Activated CD4-positive, alpha-beta T cell treated with anti-CD3 and anti-CD28 coated beads, Interleukin-2, amount 50 U/mL, for 4 hours (primary cell): ENCODE measurements around the gene CRELD1.
"Not testable (repeated sequence)": the region's sequence is repeated elsewhere in the genome, so short reads cannot be mapped to it uniquely, and the experiment has no call there.

Experiments
- DNase-seq, 2 experiments: peaks; one replicate each; pipeline ENCODE4 v3.0.0-alpha.2; 2020

The CRELD1 gene

GRCh38 chr3:9935966-9936510 lies 2.4 kb downstream of the CRELD1 start:
- DNase-seq, result no peak

- no peak for DNase-seq
Observed at GRCh38 chr3:9937486-9938238, 4.0 kb downstream of the CRELD1 start.

DNA sequence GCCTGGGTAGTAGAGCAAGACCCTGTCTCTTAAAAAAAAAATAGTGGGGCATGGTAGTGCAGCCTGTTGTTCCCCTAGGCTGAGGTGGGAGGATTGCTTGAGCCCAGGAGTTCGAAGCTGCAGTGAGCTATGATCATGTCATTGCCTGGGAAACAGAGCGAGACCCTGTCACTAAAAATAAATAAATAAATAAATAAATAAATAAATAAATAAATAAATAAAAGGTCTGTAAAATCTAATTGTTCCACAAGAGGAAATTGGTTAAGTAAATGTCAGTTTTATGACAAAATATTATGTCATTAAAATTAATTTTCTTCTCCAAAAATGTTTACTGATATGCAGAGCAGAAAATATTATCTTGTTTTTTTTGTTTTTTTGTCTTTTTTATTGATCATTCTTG lies 5.3 kb downstream of the CRELD1 start:
- no peak for DNase-seq

DNA sequence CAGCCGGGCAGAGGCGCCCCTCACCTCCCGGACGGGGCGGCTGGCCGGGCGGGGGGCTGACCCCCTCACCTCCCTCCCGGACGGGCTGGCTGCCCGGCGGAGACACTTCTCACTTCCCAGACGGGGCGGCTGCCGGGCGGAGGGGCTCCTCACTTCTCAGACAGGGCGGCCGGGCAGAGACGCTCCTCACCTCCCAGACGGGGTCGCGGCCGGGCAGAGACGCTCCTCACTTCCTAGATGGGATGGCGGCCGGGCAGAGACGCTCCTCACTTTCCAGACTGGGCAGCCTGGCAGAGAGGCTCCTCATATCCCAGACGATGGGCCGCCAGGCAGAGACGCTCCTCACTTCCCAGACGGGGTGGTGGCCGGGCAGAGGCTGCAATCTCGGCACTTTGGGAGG lies 6.3 kb downstream of the CRELD1 start:
- not testable (repeated sequence) for DNase-seq

GRCh38 chr3:9940746-9941145 lies 7.1 kb downstream of the CRELD1 start:
- no peak for DNase-seq

- no peak for DNase-seq
Observed at GRCh38 chr3:9942164-9942563, 8.5 kb downstream of the CRELD1 start.

DNA sequence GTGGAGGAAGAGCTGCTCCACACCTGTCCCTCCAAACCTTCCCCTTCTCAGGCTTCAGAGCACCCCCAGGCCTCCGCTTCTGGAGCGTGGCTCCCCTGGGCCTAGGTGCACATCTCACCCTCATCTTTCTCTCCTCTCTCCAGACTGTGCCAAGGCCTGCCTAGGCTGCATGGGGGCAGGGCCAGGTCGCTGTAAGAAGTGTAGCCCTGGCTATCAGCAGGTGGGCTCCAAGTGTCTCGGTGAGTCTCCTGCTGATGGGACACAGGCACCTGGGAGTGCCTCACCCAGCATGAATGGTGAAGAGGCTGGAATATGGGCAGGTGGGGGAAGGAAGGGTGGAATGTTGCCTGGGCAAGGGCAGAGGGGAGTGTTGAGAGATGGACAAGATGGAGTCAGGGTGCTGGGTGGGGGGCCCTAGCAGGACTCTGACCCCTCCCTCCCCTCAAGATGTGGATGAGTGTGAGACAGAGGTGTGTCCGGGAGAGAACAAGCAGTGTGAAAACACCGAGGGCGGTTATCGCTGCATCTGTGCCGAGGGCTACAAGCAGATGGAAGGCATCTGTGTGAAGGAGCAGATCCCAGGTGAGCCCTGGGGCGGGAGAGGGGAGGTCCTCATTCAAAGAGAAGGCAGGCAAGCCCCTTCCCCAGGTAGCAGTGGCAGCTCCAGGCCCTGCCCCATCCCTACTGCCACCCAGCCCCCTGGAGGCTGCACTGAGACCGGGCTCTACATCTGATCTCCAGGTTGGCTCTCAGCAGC lies 9.5 kb downstream of the CRELD1 start:
- DNase-seq, result no peak

GRCh38 chr3:9944271-9944670 lies 10.6 kb downstream of the CRELD1 start:
- DNase-seq, result no peak

DNA sequence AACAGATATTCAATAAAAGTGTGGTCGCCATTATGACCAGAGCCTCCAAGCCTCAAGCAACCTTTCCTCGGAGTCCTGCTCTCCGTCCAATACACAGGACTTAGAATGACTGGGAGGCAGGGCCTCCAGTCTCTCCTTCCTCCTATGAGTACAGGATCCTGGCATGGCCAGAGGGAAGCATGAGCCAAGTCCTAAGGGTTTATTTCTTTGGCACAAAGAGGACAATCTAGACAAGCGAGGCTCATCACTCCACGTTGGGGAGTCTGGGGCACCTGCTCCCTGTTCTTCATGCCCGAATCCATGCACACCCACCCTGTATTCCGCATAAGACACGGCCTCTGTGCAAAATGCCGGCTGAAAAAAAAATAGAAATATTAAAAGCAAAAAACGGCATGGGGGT lies 11.7 kb downstream of the CRELD1 start:
- no peak for DNase-seq

DNA sequence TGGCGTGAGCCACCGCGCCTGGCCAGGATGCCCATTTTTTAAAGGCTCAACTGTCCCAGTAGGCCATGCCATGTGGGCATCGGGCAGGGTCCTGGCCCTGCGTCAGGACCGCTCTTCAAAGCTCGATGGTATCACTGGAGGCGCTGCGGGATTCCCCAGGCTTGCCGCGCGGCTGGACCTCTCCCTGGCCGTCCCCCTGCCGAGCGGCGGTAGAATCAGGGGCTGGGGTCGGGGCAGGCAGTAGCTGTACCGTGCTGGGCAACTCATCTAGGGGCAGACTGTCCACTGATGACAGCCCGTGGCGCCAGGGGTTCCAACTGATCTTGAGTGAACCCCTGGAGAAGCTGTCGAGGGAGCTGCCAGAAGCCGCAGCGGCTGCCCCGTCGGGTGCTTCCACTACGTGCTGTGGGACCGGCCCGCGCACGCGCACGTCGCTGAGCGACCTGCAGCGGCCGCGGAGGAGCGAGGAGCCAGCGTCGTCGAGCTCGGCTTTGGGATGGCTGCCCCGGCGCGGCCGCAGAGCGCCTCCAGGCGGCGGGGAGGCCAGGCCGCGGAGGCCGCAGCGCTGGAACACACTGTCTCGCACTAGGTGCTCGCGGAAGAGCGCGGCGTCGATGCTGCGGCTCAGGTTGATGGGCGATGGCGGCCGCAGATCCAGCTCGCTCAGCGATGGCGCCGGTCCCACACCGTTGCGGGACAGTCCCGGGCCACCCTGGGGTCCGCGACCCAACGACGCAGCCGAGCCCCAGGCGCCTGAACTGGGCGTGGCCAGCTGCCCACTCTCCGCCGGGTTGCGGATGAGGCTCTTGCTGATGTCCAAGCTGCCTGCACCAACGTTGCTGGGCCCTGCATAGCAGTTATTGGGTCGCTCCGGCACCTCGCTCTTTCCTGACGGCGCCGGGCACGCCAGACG lies 12.7 kb downstream of the CRELD1 start:
- DNase-seq, result peak; percentile 75 to 81

DNA sequence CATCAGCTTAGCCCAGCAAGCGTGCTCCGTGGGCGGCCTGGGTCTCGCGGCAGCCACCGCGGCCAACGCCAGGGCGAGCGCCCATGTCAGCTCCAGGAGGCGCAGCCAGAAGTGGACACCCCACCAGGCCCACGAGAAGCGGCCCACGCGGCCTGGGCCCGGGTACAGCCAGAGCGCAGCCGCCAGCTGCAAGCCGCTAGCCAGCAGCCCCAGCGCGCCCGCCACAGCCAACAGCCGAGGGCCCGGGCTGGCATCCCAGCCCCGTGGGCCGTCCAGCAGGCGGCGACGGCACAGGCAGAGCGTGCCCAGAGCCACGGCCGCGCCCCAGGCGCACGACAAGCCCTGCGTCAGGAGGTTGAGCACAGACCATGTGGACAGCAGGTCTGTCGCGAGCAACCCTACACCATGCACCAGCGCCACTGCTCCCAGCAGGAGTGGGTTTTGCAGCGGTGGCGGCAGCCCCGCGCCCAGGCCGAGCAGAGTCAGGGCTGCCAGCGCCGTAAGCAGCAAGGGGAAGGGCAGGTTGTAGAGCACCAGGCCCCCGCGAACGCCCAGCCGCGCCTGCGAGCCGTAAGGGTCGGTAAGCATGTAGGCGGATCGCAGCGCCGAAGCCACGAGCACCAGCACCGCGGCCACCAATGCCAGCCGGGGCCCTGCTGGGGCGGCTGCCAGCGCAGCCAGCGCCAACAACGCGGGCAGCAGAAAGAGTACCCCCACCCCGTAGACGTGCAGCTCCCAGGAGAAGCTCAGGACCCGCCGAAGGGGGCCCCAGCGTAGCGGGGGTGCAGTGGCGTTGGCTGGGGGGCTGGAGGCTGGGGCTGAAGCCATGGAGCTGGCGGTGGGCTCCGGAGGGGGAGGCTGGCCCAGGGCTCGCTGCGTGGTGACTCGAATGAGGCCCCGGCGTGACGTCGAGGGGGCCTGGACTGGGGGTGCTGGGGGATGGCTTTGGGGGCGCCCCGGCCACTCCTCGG lies 13.7 kb downstream of the CRELD1 start:
- no peak for DNase-seq

DNA sequence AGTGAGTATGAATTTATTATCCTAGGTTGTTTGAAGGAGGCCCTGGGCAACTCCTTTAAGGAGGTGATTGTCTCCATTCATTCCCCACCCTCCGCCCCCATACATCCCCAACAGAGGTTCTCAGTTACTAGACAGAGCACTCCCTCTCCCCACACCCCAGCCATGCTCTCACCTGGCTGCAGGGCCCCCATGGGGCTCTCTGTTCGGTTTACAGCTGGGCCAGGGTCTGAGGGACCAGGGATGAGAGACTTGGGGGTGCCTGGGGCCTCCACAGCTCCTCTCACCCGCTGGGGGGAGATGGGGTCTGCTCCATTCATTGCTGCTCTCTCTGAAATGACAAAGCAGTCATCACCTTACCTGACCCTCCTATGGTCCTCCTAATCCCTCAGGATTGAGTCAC lies 15.0 kb downstream of the CRELD1 start:
- DNase-seq, result no peak

DNA sequence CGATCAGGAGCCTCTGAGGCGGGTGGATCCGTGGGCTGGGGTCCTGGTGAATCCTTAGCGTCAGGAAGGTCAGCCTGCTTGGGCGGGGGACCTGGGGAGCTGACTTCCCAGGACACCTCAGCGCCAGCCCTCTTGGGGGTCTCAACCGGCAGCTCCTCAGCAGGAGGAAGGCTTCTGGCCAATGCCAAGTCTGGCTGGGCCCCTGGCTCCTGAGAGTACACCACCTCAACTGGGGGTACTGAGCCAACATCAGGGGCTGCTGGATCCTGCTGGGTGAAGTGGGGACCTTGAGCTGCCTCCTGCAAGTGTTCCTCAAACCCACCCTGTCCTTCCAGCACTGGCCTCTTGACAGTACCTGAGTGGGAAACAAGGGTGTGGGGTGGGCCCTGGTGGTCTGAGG lies 15.5 kb downstream of the CRELD1 start:
- DNase-seq, result no peak

DNA sequence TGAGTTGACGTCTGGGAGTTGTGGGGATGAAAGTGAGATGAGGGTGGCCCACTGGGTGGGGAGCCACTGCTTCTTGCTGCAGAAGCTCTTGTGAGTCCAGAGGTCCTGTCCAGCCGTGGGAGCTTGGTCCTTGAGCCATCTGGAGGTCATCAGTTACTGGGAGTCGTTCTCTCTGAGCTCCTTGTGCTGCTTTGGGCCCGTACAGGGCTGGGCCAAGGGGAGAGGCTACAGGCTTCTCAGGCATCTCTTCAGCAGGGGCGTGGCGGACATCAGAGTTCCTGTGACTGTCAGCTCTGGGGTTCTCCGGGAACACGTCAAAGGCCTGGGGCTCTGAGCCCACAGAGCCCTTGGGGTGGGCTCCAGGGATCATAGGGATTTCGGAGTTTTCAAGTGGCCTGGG lies 16.0 kb downstream of the CRELD1 start:
- no peak for DNase-seq

DNA sequence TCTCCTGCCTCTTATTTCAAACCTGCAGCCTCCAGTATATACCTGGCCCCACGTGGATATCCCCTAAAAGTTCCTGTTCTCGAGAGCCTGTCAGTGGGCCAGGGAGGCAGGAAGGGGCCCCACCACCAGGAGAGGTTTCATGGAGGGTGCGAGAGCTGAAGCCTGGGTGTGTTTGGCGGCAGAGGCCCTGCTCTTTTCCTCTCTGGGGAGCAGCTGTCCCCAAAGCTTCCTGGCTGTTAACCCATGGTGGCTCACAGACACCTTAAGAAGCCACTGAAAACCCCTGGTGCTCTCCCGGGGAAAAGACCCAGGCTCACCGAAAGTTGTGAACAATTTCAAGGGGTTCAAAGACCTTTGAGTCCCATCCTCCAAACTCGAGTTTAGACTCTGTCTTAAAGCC lies 17.5 kb downstream of the CRELD1 start:
- no peak for DNase-seq

GRCh38 chr3:9951598-9951961 lies 17.9 kb downstream of the CRELD1 start:
- DNase-seq, result no peak

GRCh38 chr3:9951962-9952805 lies 18.6 kb downstream of the CRELD1 start, which contains the start of gene PRRT3:
Gene PRRT3, minus strand, starts transcription at chr3:9952408. Its CDS starts 2,293 bp downstream, at chr3:9950115.
- DNase-seq, result peak; percentile 52 to 56

DNA sequence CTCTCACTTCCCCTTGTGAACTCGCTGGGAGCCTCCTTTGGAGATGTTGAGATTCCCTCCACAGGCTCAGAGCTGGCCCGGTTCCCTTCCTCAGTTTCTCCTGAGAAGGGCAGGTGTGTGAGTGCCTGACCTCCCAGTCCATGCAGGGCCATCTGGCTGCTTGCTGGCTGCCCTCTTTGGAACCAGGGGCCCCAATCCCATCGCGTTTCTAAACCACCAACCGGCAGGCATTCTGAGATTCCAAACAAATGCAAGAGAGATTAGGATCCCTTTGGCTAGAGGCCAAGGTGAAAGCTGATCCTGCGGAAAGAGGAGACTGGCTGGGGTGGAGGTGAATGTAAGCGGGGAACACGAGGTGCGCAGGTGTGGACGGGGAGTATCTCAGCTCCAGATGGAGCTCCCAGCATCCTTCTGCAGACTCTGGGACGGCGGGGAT lies 21.5 kb downstream of the CRELD1 start:
- DNase-seq, result no peak

DNA sequence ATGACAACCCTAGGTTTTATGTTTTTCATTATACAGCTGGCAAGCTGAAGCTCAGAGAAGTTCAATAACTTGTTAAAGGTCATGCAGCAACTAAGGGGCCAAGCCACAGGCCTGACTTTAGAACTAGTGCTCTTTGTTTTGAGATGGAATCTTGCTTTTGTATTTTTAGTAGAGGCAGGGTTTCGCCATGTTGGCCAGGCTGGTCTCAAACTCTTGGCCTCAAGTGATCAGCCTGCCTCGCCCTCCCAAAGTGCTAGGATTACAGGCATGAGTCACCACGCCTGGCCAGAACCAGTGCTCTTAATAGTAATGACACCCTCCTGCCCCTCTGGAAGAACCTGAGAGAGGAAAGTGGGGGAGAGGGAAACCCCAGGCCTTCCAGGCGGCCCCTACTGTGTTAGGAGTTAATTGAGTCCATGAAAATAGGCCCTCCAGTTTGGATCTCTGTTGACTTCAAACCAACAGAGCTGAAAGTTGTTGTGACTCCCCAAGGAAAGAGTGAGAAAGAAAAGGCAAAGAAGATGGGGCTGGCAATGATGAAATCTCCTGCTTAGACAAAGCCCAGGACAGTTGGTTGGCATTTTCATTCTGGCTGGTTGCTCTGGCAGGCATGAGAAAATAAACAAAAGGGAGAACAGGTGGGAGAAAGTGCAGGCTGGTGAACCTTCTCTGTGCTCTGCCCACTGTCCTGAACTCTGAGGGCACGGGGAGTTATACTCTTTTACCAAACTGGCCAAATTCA lies 22.1 kb downstream of the CRELD1 start:
- DNase-seq, result no peak

GRCh38 chr3:9957214-9957613 lies 23.6 kb downstream of the CRELD1 start:
- no peak for DNase-seq
